Kidney epithelial cell (primary cell): ENCODE measurements around the gene ZCWPW1. TPM values are rescaled to one million over a fixed set of nuclear protein-coding genes. Genes with fewer than 3 reads are reported as not detected.

Experiments used
- DNase-seq: peaks from one replicate; pipeline ENCODE4 v3.0.0-alpha.2; 2010; ENCODE audit warnings: low read depth
- H3K27me3 ChIP-seq: 2 replicates; pipeline ENCODE4 v1.6.0; 2011; ENCODE audit warnings: low read length; ENCODE audit not compliant: control insufficient read depth, insufficient read depth
- H3K36me3 ChIP-seq: 2 replicates; pipeline ENCODE4 v1.5.1; 2011; ENCODE audit warnings: low read length; ENCODE audit not compliant: control insufficient read depth, insufficient read depth
- H3K4me3 ChIP-seq: 2 replicates; pipeline ENCODE4 v1.5.1; 2011; ENCODE audit warnings: low read depth, mild to moderate bottlenecking, control low read depth, low read length
- total RNA-seq: library from RNA; depleted of rRNA; stranded (reverse); fragments of >200 nt; gene quantifications from 2 replicates; pipeline ENCODE4 v1.2.3, GENCODE V29; 2015
- TF ChIP-seq, protein P1 (sequence below): IDR thresholded peaks from 2 replicates; pipeline ENCODE4 v1.5.1; 2011; ENCODE audit warnings: mild to moderate bottlenecking, moderate library complexity, low read length, control low read depth, inconsistent platforms; ENCODE audit not compliant: insufficient read depth, poor library complexity, severe bottlenecking

Gene ZCWPW1, protein sequence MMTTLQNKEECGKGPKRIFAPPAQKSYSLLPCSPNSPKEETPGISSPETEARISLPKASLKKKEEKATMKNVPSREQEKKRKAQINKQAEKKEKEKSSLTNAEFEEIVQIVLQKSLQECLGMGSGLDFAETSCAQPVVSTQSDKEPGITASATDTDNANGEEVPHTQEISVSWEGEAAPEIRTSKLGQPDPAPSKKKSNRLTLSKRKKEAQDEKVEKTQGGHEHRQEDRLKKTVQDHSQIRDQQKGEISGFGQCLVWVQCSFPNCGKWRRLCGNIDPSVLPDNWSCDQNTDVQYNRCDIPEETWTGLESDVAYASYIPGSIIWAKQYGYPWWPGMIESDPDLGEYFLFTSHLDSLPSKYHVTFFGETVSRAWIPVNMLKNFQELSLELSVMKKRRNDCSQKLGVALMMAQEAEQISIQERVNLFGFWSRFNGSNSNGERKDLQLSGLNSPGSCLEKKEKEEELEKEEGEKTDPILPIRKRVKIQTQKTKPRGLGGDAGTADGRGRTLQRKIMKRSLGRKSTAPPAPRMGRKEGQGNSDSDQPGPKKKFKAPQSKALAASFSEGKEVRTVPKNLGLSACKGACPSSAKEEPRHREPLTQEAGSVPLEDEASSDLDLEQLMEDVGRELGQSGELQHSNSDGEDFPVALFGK
- total RNA-seq: 0.88 and 1.8 TPM in 2 replicates

DNA sequence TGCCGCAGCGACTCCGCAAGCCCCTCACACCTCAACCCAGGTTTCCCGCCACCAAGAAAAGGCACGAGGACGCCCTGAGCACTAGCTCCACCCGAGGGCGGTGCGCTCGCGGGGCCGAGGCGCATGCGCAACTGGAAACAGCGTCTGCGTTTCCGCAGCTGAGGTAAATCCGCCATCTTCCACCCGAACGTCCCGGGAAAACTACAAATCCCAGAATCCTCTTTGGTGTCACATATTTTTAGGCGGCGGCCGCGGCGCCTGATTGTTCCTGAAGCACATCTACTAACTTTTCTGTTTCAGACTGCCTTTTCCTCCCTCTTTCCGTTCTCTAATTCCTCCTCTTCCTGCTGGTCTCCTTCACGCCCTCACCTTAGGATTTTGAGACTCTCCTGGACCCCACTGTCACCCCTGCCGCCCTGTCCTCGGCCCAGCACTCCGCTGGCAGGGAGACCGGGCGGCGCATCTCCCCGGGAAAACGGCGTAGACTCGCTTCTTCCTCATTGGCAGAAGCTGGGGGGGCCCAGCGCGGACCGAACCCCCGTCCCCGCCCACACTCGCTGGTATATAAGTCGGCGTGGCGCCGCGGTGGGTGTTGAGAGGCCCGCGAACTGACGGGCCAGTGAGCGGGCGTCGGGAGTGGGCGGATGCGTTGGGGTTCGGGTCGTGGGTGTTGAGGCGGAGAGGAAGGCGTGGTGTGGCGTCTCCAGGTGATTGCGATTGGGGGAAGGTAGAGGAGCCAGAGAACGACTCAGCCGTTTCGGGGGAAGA lies at the start of gene ZCWPW1:
TSS of gene ZCWPW1 (minus strand) at position 505 of the 768 bp plus-strand sequence. CDS start 8,054 bp downstream, outside the sequence.
- peak; percentile 89 for DNase-seq
- H3K27me3 ChIP-seq: no peaks in the 10 kb centered on the region

DNA sequence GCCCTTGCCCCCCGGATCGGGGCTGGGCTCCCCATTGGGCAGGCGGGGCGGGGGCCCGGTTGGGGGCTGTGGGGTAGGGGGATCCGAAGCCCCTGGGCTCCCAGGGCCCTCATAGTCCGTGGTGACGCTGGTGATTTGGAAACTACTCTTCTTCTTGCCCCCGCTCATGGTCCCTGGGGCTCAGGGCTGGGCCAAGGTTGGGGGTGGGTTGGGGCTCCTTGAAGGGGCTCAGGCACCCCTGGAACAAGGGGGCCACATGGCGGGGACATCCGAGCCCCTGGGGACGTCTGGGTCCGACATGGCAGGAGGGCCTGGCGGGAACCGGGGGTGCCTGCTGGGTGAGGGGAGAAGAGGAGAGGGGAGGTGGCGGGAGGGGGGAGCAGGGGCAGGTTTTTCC lies 49.4 kb upstream of the ZCWPW1 start:
- TF ChIP-seq, protein P1, sequence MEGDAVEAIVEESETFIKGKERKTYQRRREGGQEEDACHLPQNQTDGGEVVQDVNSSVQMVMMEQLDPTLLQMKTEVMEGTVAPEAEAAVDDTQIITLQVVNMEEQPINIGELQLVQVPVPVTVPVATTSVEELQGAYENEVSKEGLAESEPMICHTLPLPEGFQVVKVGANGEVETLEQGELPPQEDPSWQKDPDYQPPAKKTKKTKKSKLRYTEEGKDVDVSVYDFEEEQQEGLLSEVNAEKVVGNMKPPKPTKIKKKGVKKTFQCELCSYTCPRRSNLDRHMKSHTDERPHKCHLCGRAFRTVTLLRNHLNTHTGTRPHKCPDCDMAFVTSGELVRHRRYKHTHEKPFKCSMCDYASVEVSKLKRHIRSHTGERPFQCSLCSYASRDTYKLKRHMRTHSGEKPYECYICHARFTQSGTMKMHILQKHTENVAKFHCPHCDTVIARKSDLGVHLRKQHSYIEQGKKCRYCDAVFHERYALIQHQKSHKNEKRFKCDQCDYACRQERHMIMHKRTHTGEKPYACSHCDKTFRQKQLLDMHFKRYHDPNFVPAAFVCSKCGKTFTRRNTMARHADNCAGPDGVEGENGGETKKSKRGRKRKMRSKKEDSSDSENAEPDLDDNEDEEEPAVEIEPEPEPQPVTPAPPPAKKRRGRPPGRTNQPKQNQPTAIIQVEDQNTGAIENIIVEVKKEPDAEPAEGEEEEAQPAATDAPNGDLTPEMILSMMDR: no peak
- peaks cover 2% of the 10 kb centered on the region for H3K36me3 ChIP-seq

More for the DNA sequence above, at the start of gene ZCWPW1:
- Histone ChIP-seq H3K36me3 (peaks cover 2% of the 10 kb centered on the region), H3K4me3 (peak within 1 kb of the TSS; percentile 94)
- TF ChIP-seq, protein P1: no peak

DNA sequence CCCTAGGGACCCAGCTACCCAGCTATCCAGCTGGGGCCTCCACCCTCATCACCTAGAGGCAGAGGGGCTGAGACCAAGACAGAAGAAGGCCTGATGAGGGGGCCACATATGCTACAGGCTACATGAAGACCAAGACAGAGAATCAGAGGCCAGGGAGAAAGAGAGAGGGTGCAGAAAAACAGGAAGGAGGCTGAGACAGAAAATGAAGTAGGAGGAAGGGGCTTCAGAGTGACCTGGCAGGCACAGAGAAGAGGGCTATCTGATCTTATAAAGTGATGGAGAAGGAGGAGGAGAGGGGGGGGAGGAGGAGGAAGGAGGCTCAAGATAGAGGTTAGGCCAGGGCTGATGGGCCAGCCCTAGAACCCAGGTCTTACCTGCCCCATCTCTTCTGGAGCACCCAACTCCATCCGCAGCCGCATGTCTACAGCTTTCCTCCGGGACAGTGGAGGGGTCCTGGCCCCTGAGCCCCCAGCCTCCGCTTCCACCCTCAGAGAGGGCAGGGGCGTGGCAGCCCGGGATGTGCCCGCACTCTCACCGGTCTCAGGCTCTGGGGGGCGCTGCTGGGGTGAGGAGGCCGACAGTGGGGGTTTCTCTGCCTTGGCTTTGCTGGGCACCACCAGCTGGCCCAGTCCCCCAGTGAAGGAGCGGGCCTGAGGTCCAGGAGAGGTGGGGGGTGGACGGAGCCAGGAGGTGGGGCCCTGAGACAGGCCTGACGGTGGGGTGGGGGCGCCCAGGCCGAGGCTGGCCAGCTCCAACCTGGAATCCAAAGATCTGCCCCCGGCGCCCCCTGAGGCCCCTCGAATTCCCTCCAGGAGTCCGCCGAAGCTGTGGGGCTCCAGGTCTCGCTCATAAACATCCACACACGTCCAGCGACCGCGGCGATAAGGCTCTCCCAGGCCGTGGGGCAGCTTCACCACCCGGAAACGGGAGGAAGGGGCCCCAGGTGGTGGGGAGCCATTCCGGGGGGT lies 48.7 kb upstream of the ZCWPW1 start:
- peaks cover 2% of the 10 kb centered on the region for H3K36me3 ChIP-seq
- peak overlapping the region; percentile 81 for H3K4me3 ChIP-seq
- TF ChIP-seq, protein P1: peak; percentile 45
- no peak for DNase-seq
- H3K27me3 ChIP-seq: no peaks in the 10 kb centered on the region

More for the DNA sequence above, 49.4 kb upstream of the ZCWPW1 start:
- Histone ChIP-seq H3K4me3 (peak overlapping the region; percentile 81), H3K27me3 (no peaks in the 10 kb centered on the region)
- DNase-seq: no peak

DNA sequence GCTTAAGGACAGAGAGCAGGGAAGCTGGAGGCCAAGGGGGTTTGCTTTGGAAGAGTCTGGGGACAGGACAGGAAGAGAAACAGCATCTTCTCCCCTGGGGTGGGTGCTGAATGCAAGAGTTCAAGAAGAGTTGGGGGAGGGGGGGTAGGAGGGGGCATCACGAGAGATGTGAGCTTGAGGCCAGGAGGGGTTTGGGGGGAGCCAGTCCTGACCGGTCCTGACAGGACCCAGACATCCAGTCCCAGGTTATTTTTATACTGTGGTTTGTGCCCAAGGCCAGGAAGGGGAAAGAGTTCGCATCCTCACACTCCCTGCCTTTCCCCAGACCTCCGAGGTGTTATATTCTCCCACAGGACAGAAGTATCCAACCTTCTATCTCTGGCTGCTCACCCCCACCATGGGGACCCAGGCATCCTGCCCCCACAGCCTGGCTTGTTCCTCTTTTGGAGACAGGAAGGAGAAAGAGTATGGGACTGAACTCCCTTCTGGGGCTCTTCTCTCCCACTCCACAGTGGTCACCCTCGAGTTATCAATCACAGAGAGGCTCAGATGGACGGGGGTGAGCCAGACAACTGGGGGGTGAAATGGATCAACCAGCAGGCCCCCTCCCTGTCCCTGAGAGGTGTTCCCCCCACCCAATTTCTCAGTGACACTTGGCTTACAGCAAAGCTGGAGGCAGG lies 47.7 kb upstream of the ZCWPW1 start:
- H3K36me3 ChIP-seq: peaks cover 2% of the 10 kb centered on the region
- no peak overlapping the region for H3K4me3 ChIP-seq
- TF ChIP-seq, protein P1: no peak
- DNase-seq: no peak
- no peaks in the 10 kb centered on the region for H3K27me3 ChIP-seq
